ENCODE measurements around the gene ZNF189. TPM values are rescaled to one million over a fixed set of nuclear protein-coding genes. Genes with fewer than 3 reads are reported as not detected.
A peak's percentile ranks its signal among the peaks of the same experiment; 100 is the strongest.

The ZNF189 gene
- polyA plus RNA-seq, 2 of the 4 experiments (the other 2 are of a cell fraction): 8.8 to 13.9 TPM

- peaks cover 63% of the 10 kb centered on the region for H3K9me3 ChIP-seq
- CTCF ChIA-PET: interaction anchor here (1.3 to 2.4 kb wide), 4 partner anchors 11 to 131 kb away, joined by 3 to 17 read pairs (median 4); no protein-coding TSS in a partner anchor
- peak overlapping the region; percentile 56 for H3K4me3 ChIP-seq
- TF ChIP-seq ESRRA (IDR thresholded peaks at IDR 0.05; ENCODE audit: borderline replicate concordance, low read length): no peak
- peak; percentile 58; the same call in 1 of the 2 replicates for TF ChIP-seq PHF8 (IDR thresholded peaks at IDR 0.05; ENCODE audit: borderline replicate concordance, low read depth)
- TF ChIP-seq FOXS1 (CRISPR knock-in tag; IDR thresholded peaks at IDR 0.05): no peak
- POLR2A ChIA-PET: interaction anchor here (0.6 to 1.3 kb wide), 21 partner anchors 10 to 280 kb away, joined by 3 to 12 read pairs (median 5); partner anchors contain the start of gene RNF20
- H3K4me1 ChIP-seq: peaks cover 10% of the 10 kb centered on the region; the same call in 1 of the 3 replicates
- peak overlapping the region; percentile 80 to 95 for H3K27ac ChIP-seq
- ATAC-seq: no peak; a peak in 4 of 6 replicates
- FAIRE-seq: no peak
- 11% methylated on average over 19 of the region's 28 CpGs for WGBS (ENCODE audit: missing lambda C conversion rate)
- H3K4me2 ChIP-seq: peak overlapping the region; percentile 94
- peak in 1 of 2 experiments; percentile 3 for DNase-seq (ENCODE audit: low read depth in 1 of 2, low spot score in 1 of 2)
Observed at GRCh38 chr9:101398930-101399642, 435 bp downstream of the ZNF189 start.

GRCh38 chr9:101399643-101399970, 956 bp downstream of the ZNF189 start:
- POLR2A ChIA-PET: no interaction called here
- Histone ChIP-seq H3K9me3 (peaks cover 63% of the 10 kb centered on the region), H3K27ac (peak overlapping the region; percentile 80 to 95), H3K4me1 (peaks cover 10% of the 10 kb centered on the region; the same call in 1 of the 3 replicates), H3K4me2 (peak overlapping the region; percentile 94), H3K4me3 (peak overlapping the region; percentile 56)
- CTCF ChIA-PET: interaction anchor here (1.1 to 1.4 kb wide), 3 partner anchors 45 to 131 kb away, joined by 3 to 4 read pairs (median 3); no protein-coding TSS in a partner anchor
- WGBS (ENCODE audit: missing lambda C conversion rate): 75% methylated on average over 2 of the region's 2 CpGs
- DNase-seq (ENCODE audit: low read depth in 1 of 2, low spot score in 1 of 2) (no peak), FAIRE-seq (no peak), ATAC-seq (no peak)
- TF ChIP-seq KDM1A (IDR thresholded peaks at IDR 0.05; ENCODE audit: low read depth): no peak
- no peak for TF ChIP-seq CEBPB (IDR thresholded peaks at IDR 0.05)

DNA sequence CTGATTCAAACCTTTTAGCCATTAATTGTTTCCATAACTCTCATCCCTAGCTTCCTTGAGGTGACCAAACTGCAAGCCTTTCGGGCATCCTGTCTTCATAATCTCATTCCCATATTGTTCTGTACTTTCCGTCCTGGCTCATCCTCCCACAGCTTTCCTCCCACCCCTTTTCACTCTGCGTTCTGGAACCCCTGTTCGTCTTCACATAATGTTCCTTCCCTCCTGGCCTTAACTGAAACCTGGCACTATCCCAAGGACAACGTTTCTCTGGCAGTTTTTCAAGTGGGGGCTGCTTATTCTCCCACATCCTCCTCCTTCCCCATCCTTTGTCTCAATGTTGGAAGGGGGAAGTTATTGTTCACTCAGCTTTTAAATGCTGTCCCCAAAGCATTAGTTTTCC, 1.5 kb downstream of the ZNF189 start:
- 79% methylated on average over 5 of the region's 5 CpGs for WGBS (ENCODE audit: missing lambda C conversion rate)
- Histone ChIP-seq H3K27ac (peak overlapping the region in 1 of 2 experiments; percentile 80; a peak in 1 of 6 replicates), H3K9me3 (peaks cover 64% of the 10 kb centered on the region), H3K4me3 (no peak overlapping the region; the same call in 2 of the 3 replicates), H3K4me2 (peak overlapping the region; percentile 94), H3K4me1 (peaks cover 10% of the 10 kb centered on the region; the same call in 1 of the 3 replicates)
- DNase-seq (ENCODE audit: low read depth in 1 of 2, low spot score in 1 of 2): no peak
- no peak for ATAC-seq
- POLR2A ChIA-PET: no interaction called here
- no peak for FAIRE-seq
- CTCF ChIA-PET: interaction anchor here (0.6 to 1.4 kb wide), 3 partner anchors 13 to 49 kb away, joined by 3 read pairs; no protein-coding TSS in a partner anchor
- TF ChIP-seq NPAS2 (CRISPR knock-in tag; IDR thresholded peaks at IDR 0.05; ENCODE audit: borderline replicate concordance) (no peak), ESRRA (IDR thresholded peaks at IDR 0.05; ENCODE audit: borderline replicate concordance, low read length) (no peak), CBX8 (IDR thresholded peaks at IDR 0.05) (no peak), RAD21 (conservative IDR thresholded peaks at IDR 0.05 in 1 of 2, IDR thresholded peaks at IDR 0.05 in 1 of 2) (no peak), JUN (IDR thresholded peaks at IDR 0.05) (no peak)

DNA sequence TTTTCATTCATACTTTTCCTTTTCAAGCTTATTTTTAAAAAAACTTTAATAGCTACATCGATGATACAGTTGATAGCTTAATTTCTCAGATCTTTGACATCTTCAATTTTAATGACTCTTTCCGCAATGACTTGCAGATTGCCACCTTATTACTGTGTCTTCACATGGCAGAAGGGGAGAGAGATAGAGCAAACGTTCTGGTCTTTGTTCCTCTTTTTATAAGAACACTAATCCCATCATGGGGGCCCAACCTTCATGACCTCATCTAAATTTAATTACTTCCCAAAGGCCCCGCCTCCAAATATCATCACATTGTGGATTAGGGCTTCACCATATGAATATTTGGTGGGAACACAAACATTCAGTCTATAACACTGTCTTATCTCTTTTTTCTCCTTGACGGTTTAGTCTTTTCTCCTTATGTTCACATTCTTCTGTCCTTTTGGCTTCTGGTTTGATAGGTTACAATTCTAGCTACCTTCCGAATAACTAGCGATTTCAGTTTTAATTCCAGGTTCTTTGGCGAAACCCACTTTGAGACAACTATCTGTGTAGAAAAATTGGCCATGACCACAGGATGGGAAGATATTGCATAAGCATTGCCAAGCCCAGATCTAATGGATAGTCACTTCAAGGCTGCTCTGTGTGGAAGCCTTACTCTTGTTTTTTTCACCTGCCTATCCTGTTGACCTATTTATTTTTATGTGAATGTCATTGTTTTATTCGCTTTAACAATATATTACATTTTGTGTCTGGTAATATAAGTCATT, 5.0 kb downstream of the ZNF189 start:
- WGBS (ENCODE audit: missing lambda C conversion rate): 86% methylated on average over 9 of the region's 9 CpGs
- TF ChIP-seq NFE2L2 (conservative IDR thresholded peaks at IDR 0.05; ENCODE audit: low read length) (0 out of 2 replicates have a peak, but pooled peaks have one; percentile 31), RFX5 (IDR thresholded peaks at IDR 0.05) (no peak)
- ATAC-seq: no peak
- no peak overlapping the region for H3K4me3 ChIP-seq
- no peak overlapping the region for H3K4me2 ChIP-seq
- FAIRE-seq: peak; percentile 32
- ChIA-PET CTCF (interaction anchor here (1.0 to 2.8 kb wide), 2 partner anchors 45 to 87 kb away, joined by 3 to 10 read pairs; no protein-coding TSS in a partner anchor), POLR2A (no interaction called here)
- H3K9me3 ChIP-seq: peaks cover 89% of the 10 kb centered on the region
- H3K4me1 ChIP-seq: peaks cover 5% of the 10 kb centered on the region; the same call in 1 of the 3 replicates
- H3K27ac ChIP-seq: no peak overlapping the region
- DNase-seq (ENCODE audit: low read depth in 1 of 2, low spot score in 1 of 2): no peak

DNA sequence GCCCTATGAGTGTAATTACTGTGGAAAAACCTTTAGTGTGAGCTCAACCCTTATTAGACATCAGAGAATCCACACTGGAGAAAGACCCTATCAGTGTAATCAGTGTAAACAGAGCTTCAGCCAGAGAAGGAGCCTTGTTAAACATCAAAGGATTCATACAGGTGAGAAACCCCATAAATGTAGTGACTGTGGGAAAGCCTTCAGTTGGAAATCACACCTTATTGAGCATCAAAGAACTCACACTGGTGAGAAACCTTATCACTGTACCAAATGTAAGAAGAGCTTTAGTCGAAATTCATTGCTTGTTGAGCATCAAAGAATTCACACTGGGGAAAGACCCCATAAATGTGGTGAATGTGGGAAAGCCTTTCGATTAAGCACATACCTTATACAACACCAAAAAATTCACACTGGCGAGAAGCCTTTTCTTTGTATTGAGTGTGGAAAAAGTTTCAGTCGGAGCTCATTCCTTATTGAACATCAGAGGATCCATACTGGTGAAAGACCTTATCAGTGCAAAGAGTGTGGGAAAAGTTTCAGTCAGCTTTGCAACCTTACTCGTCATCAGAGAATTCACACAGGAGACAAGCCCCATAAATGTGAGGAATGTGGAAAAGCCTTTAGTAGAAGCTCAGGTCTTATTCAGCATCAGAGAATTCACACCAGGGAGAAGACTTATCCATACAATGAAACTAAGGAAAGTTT, 9.9 kb downstream of the ZNF189 start:
- H3K9me3 ChIP-seq: peaks cover 97% of the 10 kb centered on the region
- peak in 1 of 2 experiments; percentile 27 for DNase-seq (ENCODE audit: low read depth in 1 of 2, low spot score in 1 of 2)
- POLR2A ChIA-PET: interaction anchor here (1.5 kb wide), 1 partner anchor 10 kb away, joined by 8 read pairs; the partner anchor contains the start of genes MRPL50 and ZNF189
- H3K4me2 ChIP-seq: no peak overlapping the region
- 91% methylated on average over 5 of the region's 5 CpGs for WGBS (ENCODE audit: missing lambda C conversion rate)
- no peak overlapping the region for H3K4me3 ChIP-seq
- ATAC-seq: no peak
- FAIRE-seq: no peak
- no peak for TF ChIP-seq CBX2 (IDR thresholded peaks at IDR 0.05; ENCODE audit: borderline replicate concordance, low read depth)
- no peak for TF ChIP-seq JUN (IDR thresholded peaks at IDR 0.05)
- TF ChIP-seq SREBF2 (IDR thresholded peaks at IDR 0.05): no peak
- CTCF ChIA-PET: interaction anchor here (0.9 to 2.2 kb wide), 5 partner anchors 11 to 23 kb away, joined by 3 to 9 read pairs (median 4); partner anchors contain the start of gene MRPL50
- H3K27ac ChIP-seq: no peak overlapping the region
- H3K4me1 ChIP-seq: no peaks in the 10 kb centered on the region

All from A549 (cell line).